AG10803 (cell line): ENCODE measurements around the gene HSPA1A.
"Not testable (repeated sequence)": the region's sequence is repeated elsewhere in the genome, so short reads cannot be mapped to it uniquely, and the experiment has no call there.

ENCODE experiments used
- DNase-seq: peaks from one replicate; pipeline ENCODE4 v3.0.0; 2010; ENCODE audit warnings: low read depth
- H3K4me3 ChIP-seq: 2 replicates; pipeline ENCODE4 v1.5.1; 2011; ENCODE audit warnings: mild to moderate bottlenecking, low read length, control low read depth
- TF ChIP-seq, protein P1 (sequence below): conservative IDR thresholded peaks from 2 replicates; pipeline ENCODE4 v1.5.1; 2011; ENCODE audit warnings: mild to moderate bottlenecking, low read length, control low read depth, inconsistent platforms

The HSPA1A gene

DNA sequence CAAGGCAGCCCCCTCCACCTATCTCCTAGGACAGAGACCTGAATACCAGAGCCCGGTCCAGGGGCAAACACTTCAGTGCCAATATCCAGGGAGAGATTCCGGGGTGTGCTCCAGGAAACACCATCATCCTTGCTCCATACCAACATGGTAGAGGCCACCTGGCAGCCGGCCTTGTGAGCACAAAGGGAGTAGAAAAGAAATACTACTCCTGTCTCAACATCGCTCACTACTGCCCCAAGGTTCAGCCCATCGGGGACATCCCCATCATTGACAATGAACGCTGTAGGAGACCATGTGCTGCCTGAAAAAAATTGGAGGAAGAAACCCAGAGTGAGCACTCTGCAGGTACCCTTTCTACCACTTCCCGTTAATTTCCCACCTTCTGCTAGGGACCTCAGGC lies 45.8 kb downstream of the HSPA1A start:
- no peak for DNase-seq
- no peak overlapping the region for H3K4me3 ChIP-seq
- TF ChIP-seq, protein P1, sequence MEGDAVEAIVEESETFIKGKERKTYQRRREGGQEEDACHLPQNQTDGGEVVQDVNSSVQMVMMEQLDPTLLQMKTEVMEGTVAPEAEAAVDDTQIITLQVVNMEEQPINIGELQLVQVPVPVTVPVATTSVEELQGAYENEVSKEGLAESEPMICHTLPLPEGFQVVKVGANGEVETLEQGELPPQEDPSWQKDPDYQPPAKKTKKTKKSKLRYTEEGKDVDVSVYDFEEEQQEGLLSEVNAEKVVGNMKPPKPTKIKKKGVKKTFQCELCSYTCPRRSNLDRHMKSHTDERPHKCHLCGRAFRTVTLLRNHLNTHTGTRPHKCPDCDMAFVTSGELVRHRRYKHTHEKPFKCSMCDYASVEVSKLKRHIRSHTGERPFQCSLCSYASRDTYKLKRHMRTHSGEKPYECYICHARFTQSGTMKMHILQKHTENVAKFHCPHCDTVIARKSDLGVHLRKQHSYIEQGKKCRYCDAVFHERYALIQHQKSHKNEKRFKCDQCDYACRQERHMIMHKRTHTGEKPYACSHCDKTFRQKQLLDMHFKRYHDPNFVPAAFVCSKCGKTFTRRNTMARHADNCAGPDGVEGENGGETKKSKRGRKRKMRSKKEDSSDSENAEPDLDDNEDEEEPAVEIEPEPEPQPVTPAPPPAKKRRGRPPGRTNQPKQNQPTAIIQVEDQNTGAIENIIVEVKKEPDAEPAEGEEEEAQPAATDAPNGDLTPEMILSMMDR = no peak

DNA sequence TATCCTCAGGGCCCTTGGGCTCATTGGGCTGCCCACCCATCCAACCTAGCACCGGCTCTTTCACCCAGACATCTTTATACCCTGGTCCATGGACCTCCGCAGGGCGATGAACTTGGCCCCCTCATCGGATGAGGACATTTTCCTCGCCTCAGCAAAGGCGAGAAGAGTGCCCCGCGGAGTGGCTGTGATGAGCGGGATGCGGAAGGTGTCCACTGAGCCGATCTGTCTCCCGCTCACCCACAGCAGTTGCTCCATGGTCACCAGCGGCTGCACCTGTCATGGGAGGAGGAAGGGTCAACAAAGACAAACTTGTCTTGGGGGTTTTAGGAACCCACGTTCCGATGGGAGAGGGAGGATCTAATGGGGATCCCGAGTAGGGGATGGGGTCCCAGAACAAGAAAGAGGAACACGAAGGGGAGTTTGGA lies 46.6 kb downstream of the HSPA1A start:
- no peak for DNase-seq
- TF ChIP-seq, protein P1 = no peak
- peak overlapping the region; percentile 92 for H3K4me3 ChIP-seq

DNA sequence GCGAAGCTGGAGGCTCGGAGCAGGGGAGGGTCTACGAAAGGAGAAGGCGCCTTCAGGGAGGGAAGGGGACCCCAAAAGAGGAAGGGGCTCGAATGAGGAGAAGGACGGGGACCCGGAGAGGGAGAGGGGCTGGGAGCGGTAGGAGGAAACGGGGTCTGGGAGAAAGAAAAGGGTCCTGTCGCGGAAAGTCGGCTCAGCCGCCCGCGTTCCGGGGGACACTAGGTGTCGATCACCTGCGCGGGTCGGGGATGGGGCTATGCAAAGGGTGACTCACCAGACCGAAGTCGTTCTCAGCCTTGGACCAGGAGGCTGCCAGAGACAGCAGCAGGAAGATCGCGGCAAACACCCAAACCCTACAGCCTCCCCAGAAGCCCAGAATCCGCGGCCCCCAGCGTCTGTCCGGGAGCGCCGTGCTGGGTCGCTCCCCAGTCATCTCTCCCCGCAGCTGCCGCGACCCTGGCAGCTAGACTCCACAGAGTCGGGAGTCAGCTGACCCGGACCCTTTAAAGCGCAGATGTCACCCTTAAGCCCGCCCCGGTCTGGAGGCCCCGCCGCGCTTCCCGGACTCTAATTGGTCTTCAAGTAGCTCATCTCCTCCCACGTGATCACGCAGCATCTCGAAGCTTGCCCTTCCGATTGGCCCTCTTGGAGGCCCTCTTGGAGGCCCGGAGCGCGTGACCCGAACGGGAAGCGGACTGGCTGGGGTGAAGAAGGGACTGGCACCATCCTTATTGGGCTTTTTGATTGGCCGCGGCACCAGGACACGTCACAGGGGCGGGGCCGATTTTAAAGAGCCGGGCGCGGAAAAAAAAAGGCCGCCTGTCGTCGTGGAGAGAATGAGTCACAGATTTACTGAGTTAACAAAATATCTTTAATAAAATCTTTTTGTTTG lies 47.2 kb downstream of the HSPA1A start, which contains the start of gene NEU1:
TSS of gene NEU1 (minus strand) at position 478 of the 892 bp plus-strand sequence. CDS start at position 433, 45 bp downstream.
- peak; percentile 100 for DNase-seq
- peak within 1 kb of the TSS; percentile 92 for H3K4me3 ChIP-seq
- TF ChIP-seq, protein P1 = no peak

DNA sequence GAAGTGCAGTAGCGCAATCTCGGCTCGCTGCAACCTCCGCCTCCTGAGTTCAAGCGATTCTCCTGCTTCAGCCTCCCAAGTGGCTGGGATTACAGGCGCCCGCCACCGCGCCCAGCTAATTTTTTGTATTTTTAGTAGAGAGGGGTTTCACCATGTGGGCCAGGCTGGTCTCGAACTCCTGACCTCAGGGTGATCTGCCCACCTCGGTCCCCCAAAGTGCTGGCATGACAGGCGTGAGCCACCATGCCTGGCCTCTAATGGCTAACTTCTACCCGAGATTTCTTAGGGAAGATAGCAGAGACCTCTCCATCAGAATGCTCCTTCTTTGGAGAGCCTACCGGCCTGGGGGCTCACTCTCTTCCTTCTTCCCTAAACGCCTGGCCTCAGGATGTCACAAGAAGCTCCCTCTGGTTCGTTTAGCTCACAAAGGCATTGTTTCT lies 48.8 kb downstream of the HSPA1A start:
- not testable (repeated sequence) for DNase-seq

DNA sequence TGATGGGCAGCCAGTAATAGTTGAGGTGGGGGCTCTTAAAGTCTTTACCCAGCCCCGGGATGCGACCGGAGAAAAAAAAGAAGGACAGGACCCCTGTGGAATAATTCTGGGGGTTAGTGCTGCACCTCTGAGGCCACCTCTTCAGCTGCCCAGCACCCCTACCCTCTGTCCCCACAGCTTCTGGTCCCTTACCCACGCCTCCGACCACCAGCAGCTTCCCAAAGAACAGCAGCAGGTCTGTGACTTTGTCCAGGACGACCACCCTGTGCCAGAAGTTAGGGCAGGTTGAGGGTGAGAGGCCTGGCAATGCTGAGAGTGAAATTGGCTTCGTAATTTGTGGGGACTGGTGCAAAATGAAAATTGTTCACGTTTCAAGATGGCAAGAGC lies 49.5 kb downstream of the HSPA1A start:
- TF ChIP-seq, protein P1 = no peak
- no peak for DNase-seq
- no peak overlapping the region for H3K4me3 ChIP-seq

More for the DNA sequence above, 48.8 kb downstream of the HSPA1A start:
- peak overlapping the region; percentile 80 for H3K4me3 ChIP-seq

DNA sequence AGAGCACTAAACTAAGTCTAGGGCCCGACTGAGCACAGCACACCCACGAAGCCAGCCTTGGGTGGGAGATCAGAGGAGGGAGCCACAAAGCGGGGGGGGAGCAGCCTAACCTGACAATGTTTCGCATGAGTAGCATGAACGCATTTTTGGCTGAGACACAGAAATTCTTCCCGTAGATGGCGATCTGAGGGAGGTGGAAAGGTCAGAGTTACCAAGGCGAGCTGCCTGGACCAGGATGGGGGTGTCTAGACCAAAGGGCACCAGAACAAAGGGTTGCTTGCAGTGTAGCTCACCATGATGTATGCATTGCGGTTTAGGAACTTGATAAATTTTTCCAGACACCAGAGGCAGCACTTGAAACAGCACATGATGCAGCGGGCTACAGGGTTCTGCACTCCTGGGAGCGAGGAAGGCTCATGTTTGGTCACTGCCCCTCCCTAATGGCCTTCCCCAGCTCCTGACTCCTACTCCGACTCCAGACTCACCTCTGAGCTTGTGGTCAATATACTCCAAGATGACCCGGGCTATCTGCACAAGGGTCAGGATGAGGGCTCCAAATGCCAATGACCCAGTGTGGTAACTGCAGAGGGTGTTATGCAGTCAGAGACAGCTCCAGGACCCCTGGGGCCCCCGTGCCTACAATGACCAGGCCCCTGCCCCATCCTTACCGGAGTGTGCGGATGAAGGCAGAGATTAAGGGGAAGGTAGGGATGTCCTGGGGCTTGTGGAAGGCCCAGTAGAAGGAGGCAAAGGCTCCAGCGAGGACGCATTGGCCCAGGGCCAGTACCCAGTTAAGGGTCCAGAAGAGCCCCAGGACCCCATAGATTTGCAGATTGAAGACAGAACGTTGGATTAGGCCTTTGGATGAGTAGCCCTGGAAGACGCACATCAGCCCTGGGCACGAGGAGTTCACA lies 50.1 kb downstream of the HSPA1A start:
- DNase-seq = no peak
- TF ChIP-seq, protein P1 = no peak
- no peak overlapping the region for H3K4me3 ChIP-seq
